Tibial artery (tissue), 4 donors: ENCODE measurements around the gene GSDME.

ENCODE experiments used
- DNase-seq, 2 donors: peaks; one replicate each; pipeline ENCODE4 v3.0.0-alpha.2; 2019
- H3K27ac ChIP-seq, 2 donors: fragments of 200-600 bp; sonication (generic) in 1 of 2; 1 replicate in 1 of 2; 2 replicates in 1 of 2; pipeline ENCODE4 v1.5.1; 2018 to 2019; ENCODE audit warnings: mild to moderate bottlenecking in 1 of 2
- H3K27me3 ChIP-seq, 2 donors: fragments of 200-600 bp; sonication (generic) in 1 of 2; one replicate each; pipeline versions ENCODE4 v1.5.1 to v1.6.0; 2016 to 2019
- H3K36me3 ChIP-seq, 3 donors: fragments of 200-600 bp; sonication (generic) in 2 of 3; one replicate each; pipeline ENCODE4 v1.5.1; 2016 to 2019; ENCODE audit warnings: mild to moderate bottlenecking in 2 of 3
- H3K4me1 ChIP-seq, 4 donors: fragments of 200-600 bp; sonication (generic) in 2 of 4; 1 replicate in 3 of 4; 2 replicates in 1 of 4; pipeline ENCODE4 v1.5.1; 2016 to 2019
- H3K4me3 ChIP-seq, 2 donors: fragments of 200-600 bp; sonication (generic) in 1 of 2; 1 replicate in 1 of 2; 2 replicates in 1 of 2; pipeline ENCODE4 v1.5.1; 2018 to 2019; ENCODE audit warnings: mild to moderate bottlenecking in 2 of 2
- H3K9me3 ChIP-seq, 3 donors: fragments of 200-600 bp; sonication (generic) in 1 of 3; one replicate each; pipeline ENCODE4 v1.5.1; 2016 to 2019
- intact Hi-C: fragments of 100-400 bp; cut with DNase I; formaldehyde crosslinking; loops from one replicate; pipeline ENCODE4 v1.15.0; 2023; ENCODE audit warnings: low total_unique reads
- TF ChIP-seq, protein P1 (sequence below), 2 experiments: fragments of 200-600 bp in 1 of 2; fragments of 450-650 bp in 1 of 2; IDR thresholded peaks; one replicate each; pipeline ENCODE4 v1.5.1; 2017 to 2019; ENCODE audit warnings: antibody characterized with exemption in 2 of 2, mild to moderate bottlenecking in 1 of 2, moderate library complexity in 1 of 2

The GSDME gene

DNA sequence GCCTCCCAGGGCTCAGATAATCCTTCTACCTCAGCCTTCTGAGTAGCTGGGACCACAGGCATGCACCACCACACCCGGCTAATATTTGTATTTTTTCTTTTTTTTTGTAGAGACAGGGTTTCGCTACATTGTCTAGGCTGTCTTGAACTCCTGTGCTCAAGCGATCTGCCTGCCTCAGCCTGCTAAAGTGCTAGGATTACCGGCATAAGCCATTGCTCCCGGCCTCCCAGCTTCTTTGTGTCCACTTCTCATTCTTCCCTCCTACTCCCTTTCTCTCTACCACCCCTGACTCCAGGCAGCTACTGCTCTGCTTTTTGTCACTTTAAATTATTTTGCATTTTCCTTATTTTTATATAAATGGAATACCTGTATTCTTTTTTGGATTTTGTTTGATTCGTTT, 100.7 kb downstream of the GSDME start:
- Histone ChIP-seq H3K36me3 (no peaks in the 10 kb centered on the region), H3K4me3 (no peak overlapping the region), H3K9me3 (no peaks in the 10 kb centered on the region), H3K27me3 (no peaks in the 10 kb centered on the region), H3K4me1 (no peaks in the 10 kb centered on the region), H3K27ac (no peak overlapping the region)
- DNase-seq, result no peak
- intact Hi-C loops, result no loop called here
- TF ChIP-seq, protein P1, sequence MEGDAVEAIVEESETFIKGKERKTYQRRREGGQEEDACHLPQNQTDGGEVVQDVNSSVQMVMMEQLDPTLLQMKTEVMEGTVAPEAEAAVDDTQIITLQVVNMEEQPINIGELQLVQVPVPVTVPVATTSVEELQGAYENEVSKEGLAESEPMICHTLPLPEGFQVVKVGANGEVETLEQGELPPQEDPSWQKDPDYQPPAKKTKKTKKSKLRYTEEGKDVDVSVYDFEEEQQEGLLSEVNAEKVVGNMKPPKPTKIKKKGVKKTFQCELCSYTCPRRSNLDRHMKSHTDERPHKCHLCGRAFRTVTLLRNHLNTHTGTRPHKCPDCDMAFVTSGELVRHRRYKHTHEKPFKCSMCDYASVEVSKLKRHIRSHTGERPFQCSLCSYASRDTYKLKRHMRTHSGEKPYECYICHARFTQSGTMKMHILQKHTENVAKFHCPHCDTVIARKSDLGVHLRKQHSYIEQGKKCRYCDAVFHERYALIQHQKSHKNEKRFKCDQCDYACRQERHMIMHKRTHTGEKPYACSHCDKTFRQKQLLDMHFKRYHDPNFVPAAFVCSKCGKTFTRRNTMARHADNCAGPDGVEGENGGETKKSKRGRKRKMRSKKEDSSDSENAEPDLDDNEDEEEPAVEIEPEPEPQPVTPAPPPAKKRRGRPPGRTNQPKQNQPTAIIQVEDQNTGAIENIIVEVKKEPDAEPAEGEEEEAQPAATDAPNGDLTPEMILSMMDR (IDR thresholded peaks at IDR 0.05), result no peak

- H3K36me3 ChIP-seq, result no peaks in the 10 kb centered on the region
- no peaks in the 10 kb centered on the region for H3K4me1 ChIP-seq
- H3K27me3 ChIP-seq, result no peaks in the 10 kb centered on the region
- H3K9me3 ChIP-seq, result no peaks in the 10 kb centered on the region
- TF ChIP-seq, protein P1 (IDR thresholded peaks at IDR 0.05), result no peak
- no peak overlapping the region for H3K4me3 ChIP-seq
- no peak for DNase-seq
- intact Hi-C loops, result no loop called here
- H3K27ac ChIP-seq, result no peak overlapping the region
Observed at GRCh38 chr7:24654305-24654704, 103.0 kb downstream of the GSDME start.

DNA sequence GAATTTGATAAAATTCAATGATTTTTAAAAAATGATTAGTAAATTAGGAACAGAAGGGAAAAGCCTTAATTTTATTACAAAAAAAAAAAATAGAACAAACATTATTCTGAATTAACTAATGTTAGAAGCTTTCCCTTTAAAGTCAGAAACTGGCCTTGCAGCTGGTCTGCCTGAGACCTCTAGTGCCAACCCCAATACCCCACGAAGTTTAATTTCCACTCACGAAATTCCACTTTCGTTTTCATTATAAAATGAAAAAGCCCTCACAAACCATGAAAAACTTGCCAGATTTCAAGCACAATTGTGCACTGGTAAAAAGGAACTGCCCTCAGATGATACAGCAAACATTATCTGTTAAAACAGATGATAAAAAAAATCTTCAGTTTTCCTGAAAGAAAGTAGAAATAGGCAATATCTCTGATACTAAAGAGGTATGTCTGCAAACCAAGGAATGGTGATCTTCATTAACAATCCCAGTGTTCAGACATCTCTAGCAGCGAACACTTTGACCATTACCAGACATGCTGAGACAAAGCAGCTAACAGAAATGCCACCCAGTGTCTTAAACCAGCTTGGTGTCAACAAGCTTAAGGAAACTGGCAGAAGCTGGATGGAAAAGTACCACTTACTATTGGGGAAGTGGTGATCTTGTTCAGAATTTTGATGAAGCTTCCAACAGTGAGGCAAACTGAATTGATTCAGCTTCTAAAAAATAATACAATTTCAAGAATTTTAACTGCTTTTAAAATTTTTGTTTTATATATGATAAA, 103.8 kb downstream of the GSDME start:
- no peaks in the 10 kb centered on the region for H3K36me3 ChIP-seq
- H3K4me3 ChIP-seq, result peak overlapping the region; percentile 18 to 34
- peak overlapping the region in 1 of 2 donors; percentile 7 for H3K27ac ChIP-seq
- no peaks in the 10 kb centered on the region for H3K27me3 ChIP-seq
- TF ChIP-seq, protein P1 (IDR thresholded peaks at IDR 0.05), result no peak
- H3K9me3 ChIP-seq, result no peaks in the 10 kb centered on the region
- H3K4me1 ChIP-seq, result no peaks in the 10 kb centered on the region
- DNase-seq, result no peak
- intact Hi-C loops, result no loop called here

- TF ChIP-seq, protein P1 (IDR thresholded peaks at IDR 0.05), result no peak
Observed at GRCh38 chr7:24652251-24652939, 104.9 kb downstream of the GSDME start.

More at GRCh38 chr7:24652251-24652939, 104.9 kb downstream of the GSDME start:
- H3K4me3 ChIP-seq, result no peak overlapping the region
- H3K27me3 ChIP-seq, result no peaks in the 10 kb centered on the region
- H3K9me3 ChIP-seq, result no peaks in the 10 kb centered on the region
- no peaks in the 10 kb centered on the region for H3K36me3 ChIP-seq
- no peaks in the 10 kb centered on the region for H3K4me1 ChIP-seq
- no peak for DNase-seq
- intact Hi-C loops, result no loop called here
- no peak overlapping the region for H3K27ac ChIP-seq
